Right lobe of liver (tissue), 4 donors: ENCODE data around the gene SLC25A26.

Experiments
- POLR2A ChIP-seq: fragments of 450-650 bp; IDR thresholded peaks from one replicate; pipeline ENCODE4 v1.6.1; 2017; ENCODE audit warnings: antibody characterized with exemption, mild to moderate bottlenecking
- TF ChIP-seq, protein P1 (sequence below), 4 donors: fragments of 200-600 bp in 3 of 4; fragments of 450-650 bp in 1 of 4; IDR thresholded peaks; one replicate each; pipeline versions ENCODE4 v1.5.1 to v1.8.0; 2016 to 2022; ENCODE audit warnings: antibody characterized with exemption in 4 of 4, mild to moderate bottlenecking in 2 of 4
- donor health status: DM: no; HTN: no; CAD: no.
- donor health status: DM: no; HTN: no; CAD: no.
- donor health status: DM: no; HTN: yes; CAD: no.

DNA sequence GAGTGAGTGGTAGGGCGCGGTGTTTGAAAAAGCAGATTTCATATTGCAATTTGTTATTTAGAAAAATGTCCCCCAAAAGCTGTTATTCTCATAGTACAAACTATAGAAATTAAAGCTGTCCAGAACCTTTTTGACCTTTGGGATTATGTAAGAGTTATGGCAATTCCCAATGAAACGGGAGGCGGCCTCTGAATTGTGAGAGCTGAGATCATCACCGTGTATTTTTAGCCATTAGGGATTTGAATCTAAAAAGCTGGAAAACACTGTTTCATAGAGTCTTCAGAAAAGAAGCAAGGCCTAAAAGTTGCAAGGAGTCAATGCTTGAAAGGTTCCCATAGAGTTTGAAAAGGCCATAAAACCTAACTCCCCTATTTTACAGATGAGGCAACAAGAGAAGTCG lies 38.6 kb upstream of the SLC25A26 start:
- TF ChIP-seq, protein P1, sequence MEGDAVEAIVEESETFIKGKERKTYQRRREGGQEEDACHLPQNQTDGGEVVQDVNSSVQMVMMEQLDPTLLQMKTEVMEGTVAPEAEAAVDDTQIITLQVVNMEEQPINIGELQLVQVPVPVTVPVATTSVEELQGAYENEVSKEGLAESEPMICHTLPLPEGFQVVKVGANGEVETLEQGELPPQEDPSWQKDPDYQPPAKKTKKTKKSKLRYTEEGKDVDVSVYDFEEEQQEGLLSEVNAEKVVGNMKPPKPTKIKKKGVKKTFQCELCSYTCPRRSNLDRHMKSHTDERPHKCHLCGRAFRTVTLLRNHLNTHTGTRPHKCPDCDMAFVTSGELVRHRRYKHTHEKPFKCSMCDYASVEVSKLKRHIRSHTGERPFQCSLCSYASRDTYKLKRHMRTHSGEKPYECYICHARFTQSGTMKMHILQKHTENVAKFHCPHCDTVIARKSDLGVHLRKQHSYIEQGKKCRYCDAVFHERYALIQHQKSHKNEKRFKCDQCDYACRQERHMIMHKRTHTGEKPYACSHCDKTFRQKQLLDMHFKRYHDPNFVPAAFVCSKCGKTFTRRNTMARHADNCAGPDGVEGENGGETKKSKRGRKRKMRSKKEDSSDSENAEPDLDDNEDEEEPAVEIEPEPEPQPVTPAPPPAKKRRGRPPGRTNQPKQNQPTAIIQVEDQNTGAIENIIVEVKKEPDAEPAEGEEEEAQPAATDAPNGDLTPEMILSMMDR (IDR thresholded peaks at IDR 0.05) = no peak
- TF ChIP-seq POLR2A = no peak
